Cardiac fibroblast (primary cell): ENCODE data around the gene SULT1C4.
A peak's percentile ranks its signal among the peaks of the same experiment; 100 is the strongest.

Experiments used
- DNase-seq, 2 donors: peaks; one replicate each; pipeline versions ENCODE4 v3.0.0 to v3.0.0-alpha.2; 2010; ENCODE audit warnings: low read depth in 2 of 2
- H3K4me3 ChIP-seq, 2 donors: replicated peaks in 1 of 2; 1 replicate in 1 of 2; 2 replicates in 1 of 2; pipeline ENCODE4 v1.5.1; 2011; ENCODE audit warnings: low read depth in 2 of 2, low read length in 2 of 2, mild to moderate bottlenecking in 2 of 2, moderate library complexity in 1 of 2
- CTCF ChIP-seq: IDR thresholded peaks from one replicate; pipeline ENCODE4 v1.5.1; 2011; ENCODE audit warnings: low read depth, mild to moderate bottlenecking, low read length, inconsistent platforms

Gene SULT1C4

GRCh38 chr2:108369153-108369552 is 8.6 kb upstream of the SULT1C4 start:
- H3K4me3 ChIP-seq, result no peak overlapping the region
- no peak for DNase-seq
- no peak for TF ChIP-seq CTCF

GRCh38 chr2:108370080-108370479 is 7.7 kb upstream of the SULT1C4 start:
- no peak overlapping the region for H3K4me3 ChIP-seq
- DNase-seq, result peak in 1 of 2 donors; percentile 20
- no peak for TF ChIP-seq CTCF

- no peak for TF ChIP-seq CTCF
- DNase-seq, result no peak
- no peak overlapping the region for H3K4me3 ChIP-seq
These were observed 980 bp upstream of the SULT1C4 start for GRCh38 chr2:108376774-108377173.

- H3K4me3 ChIP-seq, result no peak overlapping the region
- TF ChIP-seq CTCF, result no peak
- peak in 1 of 2 donors; percentile 47 for DNase-seq
These were observed 353 bp upstream of the SULT1C4 start for GRCh38 chr2:108377401-108377800.

GRCh38 chr2:108378851-108379250 is 1.1 kb downstream of the SULT1C4 start:
- DNase-seq, result no peak
- no peak for TF ChIP-seq CTCF
- H3K4me3 ChIP-seq, result no peak overlapping the region

- DNase-seq, result no peak
- TF ChIP-seq CTCF, result no peak
- no peak overlapping the region for H3K4me3 ChIP-seq
These were observed 4.4 kb downstream of the SULT1C4 start for GRCh38 chr2:108382196-108382595.

GRCh38 chr2:108383146-108383830 is 5.5 kb downstream of the SULT1C4 start:
- no peak for DNase-seq
- H3K4me3 ChIP-seq, result no peak overlapping the region
- peak; percentile 18 for TF ChIP-seq CTCF
